DMS79 (cell line): ENCODE measurements around the gene KCNJ5.

Experiments used
- DNase-seq: peaks from one replicate; lab custom pipeline; 2025; lab: John Stamatoyannopoulos, UW

The KCNJ5 gene

DNA sequence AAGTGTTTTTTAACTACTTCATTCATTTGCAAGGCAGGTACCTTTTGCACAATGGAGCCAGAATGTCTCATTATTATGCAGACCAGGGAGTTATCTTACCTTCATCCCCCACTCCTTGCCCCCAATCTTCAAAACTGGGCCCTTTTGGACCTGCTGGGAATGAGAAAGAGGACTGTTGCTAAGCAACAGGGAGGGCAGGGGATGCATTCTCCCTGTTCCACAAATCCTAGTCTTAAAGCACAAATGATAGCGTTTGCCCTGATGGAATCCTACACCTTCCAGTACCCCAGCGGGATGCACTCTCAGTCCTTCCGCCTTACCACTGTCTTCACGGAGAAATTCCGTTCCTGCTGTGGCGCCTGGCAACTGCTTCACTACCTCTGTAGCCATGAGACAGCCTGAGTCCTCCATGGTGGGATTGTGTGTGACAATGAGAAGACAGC, 20.0 kb upstream of the KCNJ5 start:
- DNase-seq, result no peak

GRCh38 chr11:128872094-128872493, 19.1 kb upstream of the KCNJ5 start:
- DNase-seq, result no peak

DNA sequence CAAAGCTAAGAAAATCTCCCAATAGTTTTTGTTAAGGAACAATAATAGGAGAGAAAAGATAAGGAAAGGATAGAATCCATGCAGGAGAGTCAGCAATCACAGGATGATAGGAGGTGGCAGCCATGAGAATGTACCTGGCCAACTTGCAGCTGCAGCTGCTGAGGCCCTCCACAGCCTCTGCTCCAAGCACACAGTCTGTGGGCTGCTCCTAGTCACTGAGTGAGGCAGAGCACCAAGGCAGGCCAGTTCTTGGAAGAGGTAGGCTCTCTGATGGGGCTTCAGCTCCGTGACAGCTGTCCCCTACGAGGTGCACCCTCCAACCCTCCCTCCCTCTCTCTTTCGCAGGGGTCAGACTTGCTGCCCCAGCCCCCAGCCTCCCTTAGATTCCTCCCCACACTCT, 18.6 kb upstream of the KCNJ5 start:
- no peak for DNase-seq

DNA sequence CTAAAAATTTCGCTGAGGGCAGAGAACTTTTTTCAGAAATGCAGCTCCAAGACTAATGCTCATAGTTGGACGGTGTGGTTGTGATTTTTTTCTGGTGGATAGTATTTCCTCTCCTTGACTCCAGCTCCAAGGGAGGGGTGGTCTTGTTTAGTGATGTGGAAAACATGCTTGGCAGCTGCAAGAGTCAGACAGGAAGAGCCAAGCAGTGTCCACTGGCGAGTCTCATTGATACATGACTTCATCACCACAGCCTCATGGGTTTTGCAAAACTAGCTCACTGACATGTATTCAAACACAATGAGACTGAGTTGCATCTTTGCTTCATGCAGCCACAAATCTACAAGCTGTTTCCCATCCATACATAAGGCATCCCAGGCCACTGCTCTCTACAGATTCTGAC, 16.7 kb upstream of the KCNJ5 start:
- DNase-seq, result no peak

DNA sequence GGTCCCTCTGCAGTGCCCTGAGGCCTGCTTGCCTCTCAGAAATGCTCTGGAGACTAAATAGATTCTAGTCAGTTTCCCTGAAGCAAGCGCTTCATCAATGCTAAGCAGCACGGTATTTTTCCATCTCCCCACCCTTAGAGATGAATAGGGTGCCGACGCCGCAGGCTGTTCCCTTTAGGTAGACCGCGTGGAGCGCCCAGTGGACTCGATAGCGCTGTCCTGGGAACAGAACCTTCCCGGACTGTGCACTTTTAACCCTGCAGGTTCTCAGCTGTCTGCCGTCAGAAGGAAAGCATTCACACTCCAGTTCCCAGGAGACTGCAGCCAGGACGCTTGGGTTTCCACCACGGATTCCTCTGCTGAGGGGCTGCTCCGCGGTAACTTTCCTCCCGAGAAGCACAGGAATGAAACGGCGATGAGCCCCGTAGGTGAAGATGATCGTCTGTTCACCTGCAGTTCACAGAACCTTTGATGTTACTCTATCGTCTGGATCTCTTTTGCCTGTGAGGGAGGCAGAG, 15.0 kb upstream of the KCNJ5 start:
- no peak for DNase-seq

DNA sequence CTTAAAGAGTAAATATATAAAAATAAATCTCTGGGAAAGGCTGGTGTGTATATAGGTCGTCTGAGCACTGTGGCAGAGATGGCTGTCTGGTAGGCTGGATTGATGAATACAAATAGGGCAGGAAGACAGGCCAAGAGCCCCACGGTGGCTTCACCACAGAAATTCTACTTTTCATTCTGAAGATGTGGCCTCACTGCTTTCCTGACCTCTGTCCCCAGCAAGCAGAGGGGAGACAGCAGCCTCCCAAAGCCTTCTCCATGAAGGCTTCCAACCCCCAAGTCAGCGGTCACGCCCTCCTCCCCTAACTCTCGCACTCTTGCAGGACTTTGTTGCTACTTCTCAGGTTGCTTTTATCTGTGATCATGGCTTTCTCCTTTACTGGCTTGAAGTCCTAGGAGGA, 13.4 kb upstream of the KCNJ5 start:
- no peak for DNase-seq

GRCh38 chr11:128878455-128878854, 12.7 kb upstream of the KCNJ5 start:
- no peak for DNase-seq

- DNase-seq, result peak; percentile 19
These were observed 11.3 kb upstream of the KCNJ5 start for GRCh38 chr11:128879817-128880216.

DNA sequence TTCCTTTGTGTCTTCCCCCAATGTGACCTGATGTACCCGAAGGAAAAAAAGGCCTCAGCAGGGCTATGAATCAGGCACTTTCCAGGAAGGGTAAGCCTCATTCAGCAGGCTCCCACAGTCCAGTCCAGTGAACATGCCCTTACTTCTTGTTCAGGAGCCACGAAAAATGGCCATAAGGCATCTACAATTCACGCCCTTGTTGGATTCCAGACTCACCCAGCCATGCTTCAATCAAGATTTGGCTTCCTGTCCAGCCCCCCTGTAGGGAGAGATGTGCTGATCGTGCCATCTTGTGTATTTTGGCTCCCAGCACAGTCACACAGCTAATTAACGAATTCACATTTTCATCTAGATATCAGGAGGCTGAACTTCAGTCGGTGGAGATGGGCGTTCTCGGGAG, 9.9 kb upstream of the KCNJ5 start:
- DNase-seq, result no peak

DNA sequence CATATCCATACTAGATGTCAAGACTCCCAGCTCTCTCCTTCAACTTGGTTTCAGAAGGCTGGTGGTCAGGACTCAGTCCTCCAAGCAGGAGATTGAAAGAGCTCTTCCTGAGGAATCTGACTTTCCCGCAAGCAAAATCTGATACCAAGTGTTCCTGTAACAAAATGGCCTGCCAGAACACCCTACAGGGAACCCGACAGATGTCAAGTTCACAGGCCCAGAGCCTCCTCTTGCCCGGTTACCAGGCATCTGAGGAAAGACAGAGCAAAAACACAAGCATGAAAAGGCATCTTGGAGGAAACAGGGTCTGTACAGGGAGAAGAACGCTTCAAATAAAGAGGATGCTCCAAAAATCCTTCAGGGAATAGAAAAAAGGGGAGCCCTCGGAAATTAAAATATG, 8.7 kb upstream of the KCNJ5 start:
- DNase-seq, result no peak

DNA sequence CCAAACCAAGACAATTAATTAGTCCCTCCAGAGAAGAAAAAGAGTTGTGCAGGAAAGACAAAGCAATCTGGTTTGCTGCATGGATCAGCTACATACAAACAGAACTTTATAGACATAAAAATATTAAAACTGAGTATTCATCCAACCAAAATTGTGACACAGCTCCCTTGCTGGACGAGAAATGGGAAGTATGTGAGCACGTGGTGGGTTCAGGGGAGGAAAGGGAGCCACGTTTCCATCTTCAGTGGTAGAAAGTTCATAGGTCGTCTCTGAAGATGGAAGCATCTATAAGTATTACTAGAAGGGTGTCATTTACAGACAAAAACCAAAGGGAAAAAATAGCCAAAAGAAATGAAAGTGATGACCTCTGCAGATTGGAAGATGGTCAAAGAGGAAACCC, 7.1 kb upstream of the KCNJ5 start:
- no peak for DNase-seq

DNA sequence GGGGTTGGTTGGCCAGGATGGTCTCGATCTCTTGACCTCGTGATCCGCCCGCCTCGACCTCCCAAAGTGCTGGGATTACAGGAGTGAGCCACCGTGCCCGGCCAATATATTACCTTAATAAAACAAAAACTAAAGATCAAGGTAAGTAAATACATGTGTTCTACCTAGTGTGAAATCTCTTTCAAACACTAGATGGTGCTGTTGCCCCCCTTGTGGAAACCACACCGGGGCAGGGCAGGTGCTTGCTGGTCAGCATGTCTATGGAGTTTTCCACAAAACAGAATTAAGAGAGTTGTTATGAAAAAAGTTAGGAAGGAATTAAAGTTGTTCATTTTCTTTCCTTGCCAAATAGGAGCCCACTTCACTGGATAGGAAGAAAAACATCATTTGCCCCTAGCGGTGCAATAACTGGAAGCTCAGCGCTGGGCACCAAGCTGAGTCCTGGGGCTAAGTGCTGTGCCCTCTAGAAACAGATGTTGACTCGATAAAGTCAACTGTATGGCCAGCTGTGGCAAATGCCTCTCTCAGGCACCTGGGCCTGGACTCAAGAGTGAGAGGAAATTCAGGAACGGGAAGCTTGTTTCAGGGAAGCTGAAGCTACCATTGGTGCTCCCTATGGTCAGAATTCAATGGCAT, 6.3 kb upstream of the KCNJ5 start:
- peak; percentile 57 for DNase-seq

DNA sequence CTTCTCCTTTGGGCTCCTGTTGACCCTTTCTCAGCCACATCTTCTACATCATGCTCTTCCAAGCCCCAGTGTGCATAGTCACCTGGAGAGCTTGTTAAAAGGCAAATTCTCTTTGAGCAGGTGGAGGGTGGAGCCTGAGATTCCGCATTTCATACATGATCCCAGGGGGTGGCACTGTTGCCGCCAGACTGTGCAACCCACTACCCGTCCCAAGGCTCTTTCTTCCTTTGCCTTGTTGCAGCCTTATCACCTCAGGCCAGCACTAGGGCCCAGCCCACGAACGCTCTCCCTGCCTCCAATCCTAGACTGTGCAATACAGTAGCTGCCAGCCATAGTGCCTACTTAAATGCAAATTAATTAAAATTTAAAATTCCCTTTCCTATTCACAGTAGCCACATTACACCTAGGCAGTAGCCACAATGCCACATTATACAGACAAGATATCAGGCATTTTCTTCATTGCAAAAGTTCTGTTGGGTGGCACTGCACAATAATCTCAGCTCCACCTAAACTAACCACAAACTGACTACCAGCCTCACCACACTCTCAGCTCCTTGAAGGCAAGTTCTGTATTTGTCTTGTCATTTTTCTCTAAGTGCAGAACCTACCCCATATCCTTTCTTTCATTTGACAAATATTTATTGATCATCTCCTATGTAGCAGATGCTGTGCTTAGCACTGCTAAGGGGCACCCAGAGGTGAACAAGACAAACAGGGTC, 4.6 kb upstream of the KCNJ5 start:
- no peak for DNase-seq

- no peak for DNase-seq
These were observed 2.8 kb upstream of the KCNJ5 start for GRCh38 chr11:128888034-128888985.

DNA sequence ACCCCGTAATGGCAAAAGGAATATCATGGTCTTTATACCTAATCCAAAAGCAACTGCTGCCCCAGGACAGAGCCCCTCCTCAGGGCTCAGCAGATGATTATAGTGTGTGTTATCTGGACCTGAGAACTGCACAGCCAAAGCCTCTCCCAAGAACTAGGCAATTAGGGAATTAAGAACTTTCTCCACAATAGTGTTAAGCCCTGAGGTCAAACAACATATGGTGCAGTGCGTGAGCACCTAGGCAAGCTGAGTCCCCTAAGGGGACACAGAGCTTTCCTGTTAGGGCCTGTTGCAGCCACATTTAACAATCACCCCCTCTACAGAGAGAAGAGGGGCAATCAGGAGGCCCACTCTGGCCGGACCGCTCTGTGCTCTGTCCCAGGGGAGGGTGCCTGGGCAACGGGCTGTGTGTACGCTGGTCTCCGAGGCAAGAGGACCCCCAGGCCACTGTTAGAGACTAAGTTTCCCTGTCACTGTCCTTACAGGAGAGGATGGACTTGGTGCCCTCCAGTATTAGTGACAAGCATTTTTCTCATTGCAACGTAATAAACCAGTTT, 1.4 kb upstream of the KCNJ5 start:
- no peak for DNase-seq

DNA sequence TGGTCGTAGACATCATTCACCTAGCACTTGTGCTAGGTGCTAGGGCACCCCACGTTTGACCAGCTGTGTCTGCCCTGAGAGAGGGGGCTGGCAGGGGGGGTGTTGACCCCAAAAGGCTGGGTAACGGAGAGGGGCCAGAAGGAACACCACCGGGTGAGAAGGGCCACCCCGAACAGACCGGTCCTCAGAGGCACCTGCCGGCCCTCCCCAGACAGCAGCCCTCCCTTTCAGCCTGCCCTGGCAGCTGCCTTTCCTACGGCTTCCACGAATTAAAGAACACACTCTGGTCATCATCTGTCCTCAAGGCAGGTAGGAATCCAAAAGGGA, 977 bp upstream of the KCNJ5 start:
- DNase-seq, result no peak

DNA sequence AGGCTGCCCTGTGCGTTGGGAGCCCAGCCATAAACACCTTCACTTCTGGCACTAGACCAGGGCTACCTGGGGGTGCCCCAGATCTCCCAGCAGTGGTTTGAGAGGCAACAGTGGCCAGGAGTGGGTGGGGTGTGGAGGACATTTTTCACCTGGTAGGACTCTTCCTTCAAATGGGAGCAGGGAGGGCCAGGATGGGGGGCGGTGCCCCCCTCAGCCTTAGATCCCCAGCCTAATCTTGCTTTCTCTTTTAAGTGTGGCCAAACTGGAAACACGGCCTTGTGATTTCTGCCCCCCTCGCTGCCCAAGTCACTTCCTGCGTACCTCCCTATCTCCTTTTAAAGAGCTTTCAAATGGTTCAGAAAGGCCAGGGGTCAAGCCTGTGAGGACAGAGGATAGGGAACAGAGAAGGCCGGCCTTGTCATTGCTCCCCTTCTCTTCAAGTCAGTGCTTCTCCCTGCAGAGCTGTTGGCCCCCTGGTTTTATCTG, 800 bp downstream of the KCNJ5 start:
- no peak for DNase-seq

DNA sequence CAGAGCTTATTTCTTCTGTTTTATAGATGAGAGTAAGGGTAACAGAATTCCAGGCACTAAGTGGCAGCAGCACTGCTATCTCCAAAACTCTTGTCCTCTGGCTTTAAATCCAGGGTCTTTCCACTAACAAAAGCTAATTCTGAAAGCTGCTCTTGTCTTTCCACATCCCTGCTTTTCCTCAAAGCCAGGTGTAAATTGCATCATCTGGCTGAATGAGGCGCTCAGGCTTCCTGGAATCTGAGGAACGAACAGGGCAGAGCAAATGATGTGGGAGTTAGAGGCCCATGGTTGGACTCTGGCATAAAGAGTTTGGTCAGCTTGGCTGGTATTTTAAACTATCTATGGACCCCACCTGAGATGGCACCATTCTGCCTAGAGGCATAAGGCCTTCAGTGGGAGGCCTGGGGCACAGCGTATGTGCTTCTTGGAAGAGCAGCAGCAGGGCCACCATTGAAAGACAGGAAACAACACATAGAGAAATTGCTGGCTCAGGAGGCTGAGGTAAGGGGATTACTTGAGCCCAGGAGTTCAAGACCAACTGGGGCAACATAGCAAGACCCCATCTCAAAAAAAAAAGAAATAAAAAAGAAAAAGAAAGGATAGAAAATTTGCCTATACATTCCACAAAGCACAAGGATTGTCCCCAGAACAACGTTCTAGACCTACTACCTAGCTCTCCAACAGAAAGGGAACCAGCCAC, 1.9 kb downstream of the KCNJ5 start:
- DNase-seq, result no peak

DNA sequence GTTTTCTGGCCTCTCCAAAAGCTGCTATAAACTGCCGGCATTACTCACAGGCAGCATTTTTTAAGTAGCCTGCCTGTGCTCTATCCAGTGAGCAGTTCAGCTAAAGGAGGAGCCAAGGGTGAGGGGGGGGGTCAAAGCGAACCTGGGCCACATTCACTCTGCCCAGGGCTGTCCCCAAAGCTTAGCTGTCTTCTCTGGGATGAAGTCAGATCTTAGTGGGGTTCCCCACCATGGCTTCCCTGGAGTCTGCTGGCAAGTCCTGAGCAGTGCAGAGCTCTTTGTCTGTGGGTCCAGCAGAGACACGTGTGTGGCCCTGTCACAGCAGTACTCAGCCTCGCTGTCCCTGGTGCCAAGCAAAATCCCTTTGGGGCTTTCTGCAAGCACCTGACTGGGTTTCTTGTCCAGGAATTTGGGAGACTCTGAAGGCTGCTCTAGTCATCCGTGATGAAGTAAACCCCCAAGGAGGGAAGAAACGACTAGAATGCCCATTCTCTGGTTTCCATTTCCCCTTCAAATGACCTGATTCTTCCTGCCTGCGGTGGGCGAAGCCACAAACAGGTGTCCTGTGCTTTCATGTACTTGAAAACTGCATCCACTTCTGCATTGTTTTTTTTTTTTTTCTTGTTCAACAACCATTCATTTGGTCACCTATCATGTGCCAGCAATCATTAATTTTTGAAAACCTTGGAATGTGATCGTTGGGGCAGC, 2.6 kb downstream of the KCNJ5 start:
- peak; percentile 61 for DNase-seq

- no peak for DNase-seq
These were observed 3.1 kb downstream of the KCNJ5 start for GRCh38 chr11:128894286-128894681.

GRCh38 chr11:128894685-128895084, 3.5 kb downstream of the KCNJ5 start:
- no peak for DNase-seq
